Measurements from ENCODE around the gene RFPL4AL1. TPM values are rescaled to one million over a fixed set of nuclear protein-coding genes. Genes with fewer than 3 reads are reported as not detected.

Gene RFPL4AL1
- total RNA-seq, 1 experiment from 2014 or later, result not detected

DNA sequence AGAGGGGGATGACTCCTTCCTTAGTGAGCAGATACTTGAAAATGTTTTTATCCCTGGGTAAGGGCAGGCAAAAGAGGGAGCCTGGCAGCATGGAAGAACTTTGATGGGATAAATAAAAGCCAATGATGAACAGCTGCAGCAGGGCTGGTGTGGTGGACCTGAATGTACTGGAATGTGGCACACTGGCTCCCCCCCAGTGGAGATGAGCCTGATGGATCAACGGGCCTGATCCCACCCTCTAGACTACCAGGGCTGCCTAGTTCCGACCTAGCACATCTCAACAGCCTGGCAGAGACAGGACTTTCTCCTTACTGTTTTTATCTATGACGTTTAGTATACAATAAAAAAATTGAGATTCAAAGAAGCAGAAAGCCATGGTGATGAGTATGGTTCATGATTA lies 42.4 kb downstream of the RFPL4AL1 start:
- no peak overlapping the region for H3K27ac Mint-ChIP-seq (ENCODE audit: unreplicated experiment)
- BruUV-seq (replicated peaks), result no TSS peak
- no peak overlapping the region for H3K4me3 Mint-ChIP-seq (ENCODE audit: low read depth, unreplicated experiment)
- CTCF ChIA-PET, result interaction anchor here (1.5 kb wide), 1 partner anchor 154 kb away, joined by 3 read pairs; no protein-coding TSS in a partner anchor
- H3K36me3 Mint-ChIP-seq (ENCODE audit: insufficient read depth, unreplicated experiment), result no peaks in the 10 kb centered on the region
- no peaks in the 10 kb centered on the region for H3K4me1 Mint-ChIP-seq (ENCODE audit: low read depth, unreplicated experiment)
- no peak for DNase-seq
- intact Hi-C loops (cut with micrococcal nuclease; ENCODE audit: unreplicated experiment), result no loop called here
- peaks cover 10% of the 10 kb centered on the region for H3K9me3 Mint-ChIP-seq (ENCODE audit: low read depth, unreplicated experiment)
- H3K27me3 Mint-ChIP-seq (ENCODE audit: unreplicated experiment), result peaks cover under 1% of the 10 kb centered on the region
- TF ChIP-seq, protein P1, sequence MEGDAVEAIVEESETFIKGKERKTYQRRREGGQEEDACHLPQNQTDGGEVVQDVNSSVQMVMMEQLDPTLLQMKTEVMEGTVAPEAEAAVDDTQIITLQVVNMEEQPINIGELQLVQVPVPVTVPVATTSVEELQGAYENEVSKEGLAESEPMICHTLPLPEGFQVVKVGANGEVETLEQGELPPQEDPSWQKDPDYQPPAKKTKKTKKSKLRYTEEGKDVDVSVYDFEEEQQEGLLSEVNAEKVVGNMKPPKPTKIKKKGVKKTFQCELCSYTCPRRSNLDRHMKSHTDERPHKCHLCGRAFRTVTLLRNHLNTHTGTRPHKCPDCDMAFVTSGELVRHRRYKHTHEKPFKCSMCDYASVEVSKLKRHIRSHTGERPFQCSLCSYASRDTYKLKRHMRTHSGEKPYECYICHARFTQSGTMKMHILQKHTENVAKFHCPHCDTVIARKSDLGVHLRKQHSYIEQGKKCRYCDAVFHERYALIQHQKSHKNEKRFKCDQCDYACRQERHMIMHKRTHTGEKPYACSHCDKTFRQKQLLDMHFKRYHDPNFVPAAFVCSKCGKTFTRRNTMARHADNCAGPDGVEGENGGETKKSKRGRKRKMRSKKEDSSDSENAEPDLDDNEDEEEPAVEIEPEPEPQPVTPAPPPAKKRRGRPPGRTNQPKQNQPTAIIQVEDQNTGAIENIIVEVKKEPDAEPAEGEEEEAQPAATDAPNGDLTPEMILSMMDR (IDR thresholded peaks at IDR 0.05; ENCODE audit: unreplicated experiment), result no peak

DNA sequence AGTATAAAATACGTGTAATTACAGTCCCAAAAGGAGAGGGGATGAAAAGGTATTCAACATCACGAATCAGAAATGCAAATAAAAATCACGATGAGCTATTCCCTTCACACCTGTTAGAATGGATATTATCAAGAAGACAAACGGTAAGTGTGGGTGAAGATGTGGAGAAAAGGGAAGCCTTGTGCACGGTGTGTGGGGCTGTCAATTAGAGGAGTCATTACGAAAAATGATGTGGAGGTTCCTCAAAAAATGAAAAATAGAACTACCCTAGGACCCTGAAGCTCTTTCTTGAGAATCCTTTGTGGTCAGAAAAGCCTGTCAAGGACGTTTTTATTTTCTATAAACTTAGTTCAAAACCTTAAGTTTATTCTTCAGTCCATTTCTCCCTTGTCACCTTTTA lies 43.5 kb downstream of the RFPL4AL1 start:
- TF ChIP-seq, protein P1 (IDR thresholded peaks at IDR 0.05; ENCODE audit: unreplicated experiment), result no peak
- DNase-seq, result no peak
- Mint-ChIP-seq H3K4me1 (ENCODE audit: low read depth, unreplicated experiment) (no peaks in the 10 kb centered on the region), H3K27me3 (ENCODE audit: unreplicated experiment) (no peaks in the 10 kb centered on the region), H3K4me3 (ENCODE audit: low read depth, unreplicated experiment) (no peak overlapping the region), H3K36me3 (ENCODE audit: insufficient read depth, unreplicated experiment) (no peaks in the 10 kb centered on the region), H3K27ac (ENCODE audit: unreplicated experiment) (no peak overlapping the region), H3K9me3 (ENCODE audit: low read depth, unreplicated experiment) (peaks cover 3% of the 10 kb centered on the region)
- intact Hi-C loops (cut with micrococcal nuclease; ENCODE audit: unreplicated experiment), result no loop called here
- BruUV-seq (replicated peaks), result no TSS peak
- CTCF ChIA-PET, result no interaction called here

DNA sequence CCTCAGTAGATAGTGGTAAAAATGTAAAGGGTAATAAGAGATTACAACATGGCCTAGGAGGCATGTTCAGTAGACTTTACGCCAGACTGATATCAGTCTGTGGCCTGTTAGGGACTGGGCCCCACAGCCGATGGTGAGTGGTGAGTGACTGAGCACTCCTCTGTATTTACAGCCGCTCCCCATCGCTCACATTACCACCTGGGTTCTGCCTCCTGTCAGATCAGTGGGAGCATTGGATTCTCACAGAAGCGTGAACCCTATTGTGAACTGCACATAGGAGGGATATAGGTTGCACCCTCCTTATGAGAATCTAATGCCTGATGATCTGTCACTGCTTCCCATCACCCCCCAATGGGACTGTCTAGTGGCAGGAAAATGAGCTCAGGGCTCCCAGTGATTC lies 45.0 kb downstream of the RFPL4AL1 start:
- intact Hi-C loops (cut with micrococcal nuclease; ENCODE audit: unreplicated experiment), result no loop called here
- H3K27me3 Mint-ChIP-seq (ENCODE audit: unreplicated experiment), result peaks cover 12% of the 10 kb centered on the region
- H3K4me1 Mint-ChIP-seq (ENCODE audit: low read depth, unreplicated experiment), result no peaks in the 10 kb centered on the region
- DNase-seq, result no peak
- no peaks in the 10 kb centered on the region for H3K36me3 Mint-ChIP-seq (ENCODE audit: insufficient read depth, unreplicated experiment)
- no TSS peak for BruUV-seq (replicated peaks)
- TF ChIP-seq, protein P1 (IDR thresholded peaks at IDR 0.05; ENCODE audit: unreplicated experiment), result no peak
- CTCF ChIA-PET, result no interaction called here
- no peak overlapping the region for H3K27ac Mint-ChIP-seq (ENCODE audit: unreplicated experiment)
- H3K9me3 Mint-ChIP-seq (ENCODE audit: low read depth, unreplicated experiment), result peaks cover 3% of the 10 kb centered on the region
- H3K4me3 Mint-ChIP-seq (ENCODE audit: low read depth, unreplicated experiment), result no peak overlapping the region

DNA sequence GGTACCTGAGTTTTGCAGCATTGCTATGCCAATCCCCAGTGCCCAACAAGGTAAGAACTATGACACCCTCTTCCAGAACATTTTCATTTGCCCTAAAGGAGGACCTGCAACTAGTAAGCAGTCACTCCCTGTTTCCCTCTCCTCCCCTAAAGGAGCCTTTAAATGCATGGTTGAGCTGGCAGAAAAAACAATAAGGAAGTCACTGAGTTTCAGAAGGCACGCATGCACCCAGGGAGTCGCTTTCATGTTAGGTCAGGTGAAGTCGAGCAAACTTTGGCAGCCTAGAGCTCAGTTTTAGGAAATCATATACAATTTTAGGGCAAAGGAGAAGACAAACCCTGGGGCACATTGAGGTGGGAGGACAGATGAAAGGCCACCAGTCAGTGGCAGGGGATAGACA lies 51.1 kb downstream of the RFPL4AL1 start:
- peaks cover 7% of the 10 kb centered on the region for H3K9me3 Mint-ChIP-seq (ENCODE audit: low read depth, unreplicated experiment)
- no peaks in the 10 kb centered on the region for H3K36me3 Mint-ChIP-seq (ENCODE audit: insufficient read depth, unreplicated experiment)
- no peak overlapping the region for H3K27ac Mint-ChIP-seq (ENCODE audit: unreplicated experiment)
- DNase-seq, result no peak
- CTCF ChIA-PET, result no interaction called here
- no peak overlapping the region for H3K4me3 Mint-ChIP-seq (ENCODE audit: low read depth, unreplicated experiment)
- H3K4me1 Mint-ChIP-seq (ENCODE audit: low read depth, unreplicated experiment), result no peaks in the 10 kb centered on the region
- intact Hi-C loops (cut with micrococcal nuclease; ENCODE audit: unreplicated experiment), result no loop called here
- peaks cover 25% of the 10 kb centered on the region for H3K27me3 Mint-ChIP-seq (ENCODE audit: unreplicated experiment)
- BruUV-seq (replicated peaks), result no TSS peak
- TF ChIP-seq, protein P1 (IDR thresholded peaks at IDR 0.05; ENCODE audit: unreplicated experiment), result no peak

Other genes with a start within 250 kb of the RFPL4AL1 start
- gene SBK2, start 232.0 kb upstream of the RFPL4AL1 start, total RNA-seq (2022), result not detected in 2 replicates
- 0.57 and 0.78 TPM in 2 replicates for gene SBK3, start 223.6 kb upstream of the RFPL4AL1 start, total RNA-seq (2022)
- gene ZNF579, start 188.3 kb upstream of the RFPL4AL1 start, total RNA-seq (2022), result 29.8 and 33.4 TPM in 2 replicates
- 18.6 and 23.0 TPM in 2 replicates for gene FIZ1, start 169.6 kb upstream of the RFPL4AL1 start, total RNA-seq (2022)
- gene ZNF524, start 168.8 kb upstream of the RFPL4AL1 start, total RNA-seq (2022), result 18.5 and 21.8 TPM in 2 replicates
- gene ZNF865, start 163.5 kb upstream of the RFPL4AL1 start, total RNA-seq (2022), result 29.6 and 30.9 TPM in 2 replicates
- gene ZNF784, start 144.6 kb upstream of the RFPL4AL1 start, total RNA-seq (2022), result 6.0 and 7.1 TPM in 2 replicates
- 35.6 TPM in 2 replicates for gene ZNF580, start 128.1 kb upstream of the RFPL4AL1 start, total RNA-seq (2022)
- 33.0 and 33.1 TPM in 2 replicates for gene ZNF581, start 125.5 kb upstream of the RFPL4AL1 start, total RNA-seq (2022)
- 12.7 and 18.3 TPM in 2 replicates for gene CCDC106, start 120.9 kb upstream of the RFPL4AL1 start, total RNA-seq (2022)
- gene U2AF2, start 114.1 kb upstream of the RFPL4AL1 start, total RNA-seq (2022), result 286 and 309 TPM in 2 replicates
- gene EPN1, start 93.9 kb upstream of the RFPL4AL1 start, total RNA-seq (2022), result 162 and 180 TPM in 2 replicates
- gene NLRP9, start 30.7 kb upstream of the RFPL4AL1 start, total RNA-seq (2022), result not detected in 2 replicates
- not detected in 2 replicates for gene RFPL4A, start 10.0 kb upstream of the RFPL4AL1 start, total RNA-seq (2022)
- 0.22 TPM in 1 of 2 replicates, not detected in the other for gene NLRP11, start 62.9 kb downstream of the RFPL4AL1 start, total RNA-seq (2022)
- not detected in 2 replicates for gene NLRP4, start 67.4 kb downstream of the RFPL4AL1 start, total RNA-seq (2022)
- not detected in 2 replicates for gene NLRP13, start 163.2 kb downstream of the RFPL4AL1 start, total RNA-seq (2022)
- gene NLRP8, start 178.7 kb downstream of the RFPL4AL1 start, total RNA-seq (2022), result not detected in 2 replicates
- gene NLRP5, start 217.7 kb downstream of the RFPL4AL1 start, total RNA-seq (2022), result not detected in 2 replicates